GM20000 (cell line): Measurements from ENCODE around the gene MVB12A.

Experiments
- DNase-seq: peaks from one replicate; pipeline ENCODE4 v3.0.0; 2012; ENCODE audit warnings: low spot score
- CTCF ChIP-seq: IDR thresholded peaks from 2 replicates; pipeline ENCODE4 v1.5.1; 2012; ENCODE audit warnings: mild to moderate bottlenecking, control low read depth; ENCODE audit errors: extremely low read depth, missing control alignments

Gene MVB12A

GRCh38 chr19:17394891-17395415 lies 24.9 kb upstream of the MVB12A start:
- peak; percentile 65 for TF ChIP-seq CTCF
- DNase-seq = peak; percentile 81

- no peak for DNase-seq
- no peak for TF ChIP-seq CTCF
Observed at GRCh38 chr19:17398902-17399527, 20.8 kb upstream of the MVB12A start.

- no peak for TF ChIP-seq CTCF
- no peak for DNase-seq
Observed at GRCh38 chr19:17401628-17402027, 18.2 kb upstream of the MVB12A start.

- no peak for TF ChIP-seq CTCF
- peak; percentile 83 for DNase-seq
Observed at GRCh38 chr19:17402982-17403855, 16.6 kb upstream of the MVB12A start.

GRCh38 chr19:17404015-17404414 lies 15.8 kb upstream of the MVB12A start:
- TF ChIP-seq CTCF = no peak
- DNase-seq = no peak

GRCh38 chr19:17404621-17405249 lies 15.1 kb upstream of the MVB12A start:
- no peak for DNase-seq
- TF ChIP-seq CTCF = no peak
